GM23338 (cell line): ENCODE data around the gene STEAP2. TPM values are rescaled to one million over a fixed set of nuclear protein-coding genes. Genes with fewer than 3 reads are reported as not detected.

Source experiments
- ATAC-seq: fragments of 200-7000 bp; cut with Tn5 transposase; 3 replicates; pipeline ENCODE4 v1.9.1; 2020
- DNase-seq: peaks from one replicate; pipeline ENCODE4 v3.0.0-alpha.2; 2015; ENCODE audit warnings: low spot score
- H2AFZ ChIP-seq: fragments of 200-600 bp; sonication (generic); 2 replicates; pipeline ENCODE4 v1.8.0; 2016; ENCODE audit warnings: antibody characterized with exemption, mild to moderate bottlenecking, moderate library complexity
- H3F3A ChIP-seq: fragments of 200-600 bp; sonication (generic); replicated peaks from 2 replicates; pipeline ENCODE4 v1.8.0; 2017; ENCODE audit warnings: antibody characterized with exemption, mixed run types, low read depth
- H3K27ac ChIP-seq: fragments of 200-600 bp; sonication (generic); 2 replicates; pipeline ENCODE4 v1.6.1; 2016; ENCODE audit warnings: low read depth
- H3K27me3 ChIP-seq: fragments of 200-600 bp; sonication (generic); 2 replicates; pipeline ENCODE4 v1.8.0; 2016; ENCODE audit warnings: mild to moderate bottlenecking, mixed run types, moderate library complexity; ENCODE audit not compliant: insufficient read depth
- H3K36me3 ChIP-seq: fragments of 200-600 bp; sonication (generic); 2 replicates; pipeline ENCODE4 v1.8.0; 2016; ENCODE audit warnings: mild to moderate bottlenecking; ENCODE audit not compliant: insufficient read depth
- H3K4me1 ChIP-seq: fragments of 200-600 bp; sonication (generic); 2 replicates; pipeline ENCODE4 v1.8.0; 2016; ENCODE audit warnings: mild to moderate bottlenecking, moderate library complexity; ENCODE audit not compliant: insufficient read depth
- H3K4me2 ChIP-seq: fragments of 200-600 bp; sonication (generic); 2 replicates; pipeline ENCODE4 v1.7.1; 2017; ENCODE audit warnings: mixed run types
- H3K4me3 ChIP-seq: fragments of 200-600 bp; sonication (generic); 2 replicates; pipeline ENCODE4 v1.6.1; 2016; ENCODE audit warnings: mixed run types
- H3K79me2 ChIP-seq: fragments of 200-600 bp; sonication (generic); replicated peaks from 2 replicates; pipeline ENCODE4 v1.8.0; 2017; ENCODE audit warnings: mild to moderate bottlenecking; ENCODE audit not compliant: insufficient read depth
- H3K9me2 ChIP-seq: fragments of 200-600 bp; sonication (generic); 2 replicates; pipeline ENCODE4 v1.8.0; 2017; ENCODE audit not compliant: insufficient read depth
- H4K20me1 ChIP-seq: fragments of 200-600 bp; sonication (generic); replicated peaks from 2 replicates; pipeline ENCODE4 v1.8.0; 2017; ENCODE audit warnings: mild to moderate bottlenecking; ENCODE audit not compliant: insufficient read depth
- H3K27ac Mint-ChIP-seq: 2 replicates; pipeline ENCODE4 v1.8.0; 2020; ENCODE audit warnings: inconsistent platforms, mild to moderate bottlenecking, moderate library complexity, mixed read lengths
- H3K27me3 Mint-ChIP-seq: 3 replicates; pipeline ENCODE4 v1.8.0; 2022; ENCODE audit warnings: low read depth, mild to moderate bottlenecking, moderate library complexity, mixed read lengths, inconsistent platforms; ENCODE audit not compliant: insufficient read depth, poor library complexity
- H3K36me3 Mint-ChIP-seq: 3 replicates; pipeline ENCODE4 v1.8.0; 2021; ENCODE audit warnings: low read depth, mild to moderate bottlenecking, inconsistent platforms, moderate library complexity, mixed read lengths
- H3K4me1 Mint-ChIP-seq: 3 replicates; pipeline ENCODE4 v1.8.0; 2020; ENCODE audit warnings: mild to moderate bottlenecking, inconsistent platforms, mixed read lengths
- H3K4me3 Mint-ChIP-seq: 3 replicates; pipeline ENCODE4 v1.8.0; 2021; ENCODE audit warnings: moderate library complexity, mild to moderate bottlenecking, inconsistent platforms, mixed read lengths
- H3K9me3 Mint-ChIP-seq: 3 replicates; pipeline ENCODE4 v1.8.0; 2020; ENCODE audit warnings: moderate library complexity, mild to moderate bottlenecking, inconsistent platforms, mixed read lengths
- CREB1 ChIP-seq: fragments of 250-450 bp; sonication (Bioruptor Pico); IDR thresholded peaks from 2 replicates; pipeline ENCODE4 v1.5.0; 2020; ENCODE audit warnings: low read depth, mild to moderate bottlenecking, moderate library complexity
- CTCF ChIP-seq, 2 experiments: fragments of 200-600 bp in 1 of 2; sonication (generic) in 1 of 2; conservative IDR thresholded peaks; 2 replicates each; pipeline versions ENCODE4 v1.5.1 to v1.6.1; 2016 to 2017; ENCODE audit warnings: antibody characterized with exemption in 2 of 2, low read depth in 2 of 2, mild to moderate bottlenecking in 2 of 2, moderate library complexity in 1 of 2
- EZH2 ChIP-seq: fragments of 200-600 bp; sonication (generic); IDR thresholded peaks from one replicate; pipeline ENCODE4 v1.8.0; 2017; ENCODE audit warnings: antibody characterized with exemption, mild to moderate bottlenecking, low read depth; ENCODE audit not compliant: unreplicated experiment
- JUNB ChIP-seq: IDR thresholded peaks from one replicate; pipeline ENCODE4 v1.6.1; 2016; ENCODE audit warnings: antibody characterized with exemption; ENCODE audit not compliant: unreplicated experiment
- NANOG ChIP-seq: IDR thresholded peaks from 2 replicates; pipeline ENCODE4 v1.6.1; 2016; ENCODE audit warnings: antibody characterized with exemption, borderline replicate concordance
- POLR2AphosphoS5 ChIP-seq: IDR thresholded peaks from 2 replicates; pipeline ENCODE4 v1.6.1; 2016; ENCODE audit warnings: antibody characterized with exemption, low read depth
- REST ChIP-seq: IDR thresholded peaks from one replicate; pipeline ENCODE4 v1.6.1; 2018; ENCODE audit warnings: antibody characterized with exemption; ENCODE audit not compliant: unreplicated experiment
- STAT1 ChIP-seq: IDR thresholded peaks from one replicate; pipeline ENCODE4 v1.6.1; 2016; ENCODE audit warnings: antibody characterized with exemption; ENCODE audit not compliant: unreplicated experiment
- ZNF114 ChIP-seq: fragments of 250-450 bp; sonication (Bioruptor Pico); IDR thresholded peaks from 2 replicates; pipeline ENCODE4 v1.5.0; 2020; ENCODE audit warnings: mild to moderate bottlenecking, moderate library complexity
- ZNF331 ChIP-seq: fragments of 250-450 bp; sonication (Bioruptor Pico); IDR thresholded peaks from 2 replicates; pipeline ENCODE4 v1.5.0; 2020; ENCODE audit warnings: low read depth, mild to moderate bottlenecking, moderate library complexity
- polyA plus RNA-seq: library from polyadenylated mRNA; unstranded; fragments of >200 nt; fragmentation: Nextera tagmentation; extraction: Ambion mirVana; gene quantifications from 2 replicates; pipeline ENCODE4 v1.2.1, GENCODE V29; 2016
- total RNA-seq: library from RNA; depleted of rRNA; stranded (reverse); fragments of >200 nt; shearing (Covaris generic); gene quantifications from 2 replicates; pipeline ENCODE4 v1.2.3, GENCODE V29; 2014
- TF ChIP-seq, protein P1 (sequence below): fragments of 250-450 bp; sonication (Bioruptor Pico); IDR thresholded peaks from 2 replicates; pipeline ENCODE4 v1.5.0; 2020; ENCODE audit warnings: mild to moderate bottlenecking, moderate library complexity

Gene STEAP2
- total and polyA plus RNA-seq, 2 experiments from 2014 or later = 13.1 to 22.0 TPM

DNA sequence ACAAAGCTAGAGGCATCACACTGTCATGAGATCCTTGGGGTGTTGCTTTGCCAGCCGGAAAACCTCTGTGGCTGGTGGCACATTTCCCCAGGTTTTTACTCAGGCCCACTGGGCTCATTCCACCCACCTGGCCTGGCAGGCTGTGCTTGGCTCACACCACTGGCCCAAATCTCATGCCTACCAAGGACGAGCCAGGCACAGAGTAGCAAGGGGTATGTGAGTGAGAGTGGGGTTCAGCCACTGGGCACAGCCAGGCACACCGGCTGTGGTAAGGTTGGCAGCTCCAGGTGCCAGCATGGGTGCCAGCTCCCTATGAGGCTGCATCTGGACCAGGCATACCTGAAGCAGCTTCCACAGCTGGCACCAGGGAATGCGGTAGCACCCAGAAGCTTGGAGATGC is 35.9 kb upstream of the STEAP2 start:
- peaks cover 8% of the 10 kb centered on the region; the same call in 2 of the 3 replicates for H3K4me1 Mint-ChIP-seq
- H3K79me2 ChIP-seq = no peaks in the 10 kb centered on the region
- TF ChIP-seq JUNB = no peak
- no peak for TF ChIP-seq CREB1 (CRISPR knock-in tag)
- H3K4me3 ChIP-seq = no peak overlapping the region
- H4K20me1 ChIP-seq = no peaks in the 10 kb centered on the region
- peaks cover 17% of the 10 kb centered on the region for H3K9me3 Mint-ChIP-seq
- H3K4me2 ChIP-seq = no peak overlapping the region
- peaks cover 2% of the 10 kb centered on the region for H3K27me3 Mint-ChIP-seq
- no peaks in the 10 kb centered on the region for H3K27me3 ChIP-seq
- H3K27ac ChIP-seq = no peak overlapping the region
- no peaks in the 10 kb centered on the region for H3K36me3 ChIP-seq
- ATAC-seq = no peak
- H2AFZ ChIP-seq = no peak overlapping the region
- no peak for DNase-seq
- H3K4me1 ChIP-seq = 0 out of 2 replicates have a peak, but pooled peaks cover 5% of the 10 kb centered on the region
- H3K27ac Mint-ChIP-seq = no peak overlapping the region
- H3K9me2 ChIP-seq = peaks cover 7% of the 10 kb centered on the region; the same call in 1 of the 2 replicates
- H3F3A ChIP-seq = no peaks in the 10 kb centered on the region
- H3K4me3 Mint-ChIP-seq = no peak overlapping the region
- peaks cover 7% of the 10 kb centered on the region; the same call in 1 of the 3 replicates for H3K36me3 Mint-ChIP-seq

GRCh38 chr7:90176195-90176594 is 35.3 kb upstream of the STEAP2 start:
- no peak overlapping the region for H3K27ac Mint-ChIP-seq
- ATAC-seq (no peak), DNase-seq (no peak)
- Histone ChIP-seq H3K27ac (no peak overlapping the region), H3K36me3 (no peaks in the 10 kb centered on the region), H3K27me3 (no peaks in the 10 kb centered on the region), H3K9me2 (peaks cover 7% of the 10 kb centered on the region; the same call in 1 of the 2 replicates), H4K20me1 (no peaks in the 10 kb centered on the region), H3F3A (no peaks in the 10 kb centered on the region), H3K79me2 (no peaks in the 10 kb centered on the region), H3K4me3 (no peak overlapping the region), H3K4me1 (0 out of 2 replicates have a peak, but pooled peaks cover 5% of the 10 kb centered on the region), H3K4me2 (no peak overlapping the region), H2AFZ (no peak overlapping the region)
- peaks cover 7% of the 10 kb centered on the region; the same call in 1 of the 3 replicates for H3K36me3 Mint-ChIP-seq
- H3K4me3 Mint-ChIP-seq = no peak overlapping the region
- peaks cover 2% of the 10 kb centered on the region for H3K27me3 Mint-ChIP-seq
- H3K9me3 Mint-ChIP-seq = peaks cover 17% of the 10 kb centered on the region
- H3K4me1 Mint-ChIP-seq = peaks cover 9% of the 10 kb centered on the region; the same call in 2 of the 3 replicates
- TF ChIP-seq NANOG = no peak
- no peak for TF ChIP-seq ZNF114 (CRISPR knock-in tag)
- no peak for TF ChIP-seq STAT1
- TF ChIP-seq REST = no peak
- no peak for TF ChIP-seq ZNF331 (CRISPR knock-in tag)
- TF ChIP-seq CTCF (conservative IDR thresholded peaks at IDR 0.05; ENCODE audit: low read depth in 2 of 2) = no peak
- TF ChIP-seq, protein P1, sequence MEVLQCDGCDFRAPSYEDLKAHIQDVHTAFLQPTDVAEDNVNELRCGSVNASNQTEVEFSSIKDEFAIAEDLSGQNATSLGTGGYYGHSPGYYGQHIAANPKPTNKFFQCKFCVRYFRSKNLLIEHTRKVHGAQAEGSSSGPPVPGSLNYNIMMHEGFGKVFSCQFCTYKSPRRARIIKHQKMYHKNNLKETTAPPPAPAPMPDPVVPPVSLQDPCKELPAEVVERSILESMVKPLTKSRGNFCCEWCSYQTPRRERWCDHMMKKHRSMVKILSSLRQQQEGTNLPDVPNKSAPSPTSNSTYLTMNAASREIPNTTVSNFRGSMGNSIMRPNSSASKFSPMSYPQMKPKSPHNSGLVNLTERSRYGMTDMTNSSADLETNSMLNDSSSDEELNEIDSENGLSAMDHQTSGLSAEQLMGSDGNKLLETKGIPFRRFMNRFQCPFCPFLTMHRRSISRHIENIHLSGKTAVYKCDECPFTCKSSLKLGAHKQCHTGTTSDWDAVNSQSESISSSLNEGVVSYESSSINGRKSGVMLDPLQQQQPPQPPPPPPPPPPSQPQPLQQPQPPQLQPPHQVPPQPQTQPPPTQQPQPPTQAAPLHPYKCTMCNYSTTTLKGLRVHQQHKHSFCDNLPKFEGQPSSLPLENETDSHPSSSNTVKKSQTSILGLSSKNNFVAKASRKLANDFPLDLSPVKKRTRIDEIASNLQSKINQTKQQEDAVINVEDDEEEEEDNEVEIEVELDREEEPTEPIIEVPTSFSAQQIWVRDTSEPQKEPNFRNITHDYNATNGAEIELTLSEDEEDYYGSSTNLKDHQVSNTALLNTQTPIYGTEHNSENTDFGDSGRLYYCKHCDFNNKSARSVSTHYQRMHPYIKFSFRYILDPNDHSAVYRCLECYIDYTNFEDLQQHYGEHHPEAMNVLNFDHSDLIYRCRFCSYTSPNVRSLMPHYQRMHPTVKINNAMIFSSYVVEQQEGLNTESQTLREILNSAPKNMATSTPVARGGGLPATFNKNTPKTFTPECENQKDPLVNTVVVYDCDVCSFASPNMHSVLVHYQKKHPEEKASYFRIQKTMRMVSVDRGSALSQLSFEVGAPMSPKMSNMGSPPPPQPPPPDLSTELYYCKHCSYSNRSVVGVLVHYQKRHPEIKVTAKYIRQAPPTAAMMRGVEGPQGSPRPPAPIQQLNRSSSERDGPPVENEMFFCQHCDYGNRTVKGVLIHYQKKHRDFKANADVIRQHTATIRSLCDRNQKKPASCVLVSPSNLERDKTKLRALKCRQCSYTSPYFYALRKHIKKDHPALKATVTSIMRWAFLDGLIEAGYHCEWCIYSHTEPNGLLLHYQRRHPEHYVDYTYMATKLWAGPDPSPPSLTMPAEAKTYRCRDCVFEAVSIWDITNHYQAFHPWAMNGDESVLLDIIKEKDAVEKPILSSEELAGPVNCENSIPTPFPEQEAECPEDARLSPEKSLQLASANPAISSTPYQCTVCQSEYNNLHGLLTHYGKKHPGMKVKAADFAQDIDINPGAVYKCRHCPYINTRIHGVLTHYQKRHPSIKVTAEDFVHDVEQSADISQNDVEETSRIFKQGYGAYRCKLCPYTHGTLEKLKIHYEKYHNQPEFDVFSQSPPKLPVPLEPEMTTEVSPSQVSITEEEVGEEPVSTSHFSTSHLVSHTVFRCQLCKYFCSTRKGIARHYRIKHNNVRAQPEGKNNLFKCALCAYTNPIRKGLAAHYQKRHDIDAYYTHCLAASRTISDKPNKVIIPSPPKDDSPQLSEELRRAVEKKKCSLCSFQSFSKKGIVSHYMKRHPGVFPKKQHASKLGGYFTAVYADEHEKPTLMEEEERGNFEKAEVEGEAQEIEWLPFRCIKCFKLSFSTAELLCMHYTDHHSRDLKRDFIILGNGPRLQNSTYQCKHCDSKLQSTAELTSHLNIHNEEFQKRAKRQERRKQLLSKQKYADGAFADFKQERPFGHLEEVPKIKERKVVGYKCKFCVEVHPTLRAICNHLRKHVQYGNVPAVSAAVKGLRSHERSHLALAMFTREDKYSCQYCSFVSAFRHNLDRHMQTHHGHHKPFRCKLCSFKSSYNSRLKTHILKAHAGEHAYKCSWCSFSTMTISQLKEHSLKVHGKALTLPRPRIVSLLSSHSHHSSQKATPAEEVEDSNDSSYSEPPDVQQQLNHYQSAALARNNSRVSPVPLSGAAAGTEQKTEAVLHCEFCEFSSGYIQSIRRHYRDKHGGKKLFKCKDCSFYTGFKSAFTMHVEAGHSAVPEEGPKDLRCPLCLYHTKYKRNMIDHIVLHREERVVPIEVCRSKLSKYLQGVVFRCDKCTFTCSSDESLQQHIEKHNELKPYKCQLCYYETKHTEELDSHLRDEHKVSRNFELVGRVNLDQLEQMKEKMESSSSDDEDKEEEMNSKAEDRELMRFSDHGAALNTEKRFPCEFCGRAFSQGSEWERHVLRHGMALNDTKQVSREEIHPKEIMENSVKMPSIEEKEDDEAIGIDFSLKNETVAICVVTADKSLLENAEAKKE (CRISPR knock-in tag) = no peak
- no peak for TF ChIP-seq JUNB
- TF ChIP-seq EZH2 = no peak
- no peak for TF ChIP-seq CREB1 (CRISPR knock-in tag)
- no peak for TF ChIP-seq POLR2AphosphoS5
